Heart right ventricle (tissue), 16 donors: ENCODE data around the gene STK39. TPM values are rescaled to one million over a fixed set of nuclear protein-coding genes. Genes with fewer than 3 reads are reported as not detected.
"Not testable (repeated sequence)": the region's sequence is repeated elsewhere in the genome, so short reads cannot be mapped to it uniquely, and the experiment has no call there.

Experiments used
- ATAC-seq, 8 donors: fragments of 200-7000 bp; cut with Tn5 transposase; one replicate each; pipeline ENCODE4 v1.9.1; 2020; ENCODE audit warnings: mild to moderate bottlenecking in 8 of 8, moderate library complexity in 8 of 8, moderate number of reproducible peaks in 1 of 8
- DNase-seq, 2 donors: peaks; one replicate each; pipeline ENCODE4 v3.0.0-alpha.2; 2020
- H3K27ac ChIP-seq, 10 donors: fragments of 200-600 bp; sonication (generic) in 2 of 10; one replicate each; pipeline versions ENCODE4 v1.5.0 to v1.8.0; 2020 to 2022; ENCODE audit warnings: mild to moderate bottlenecking in 3 of 10
- H3K27me3 ChIP-seq, 7 donors: fragments of 200-600 bp; one replicate each; pipeline ENCODE4 v1.8.0; 2021 to 2022; ENCODE audit warnings: mild to moderate bottlenecking in 2 of 7
- H3K36me3 ChIP-seq, 9 donors: fragments of 200-600 bp; sonication (generic) in 1 of 9; one replicate each; pipeline versions ENCODE4 v1.5.0 to v1.8.0; 2020 to 2022; ENCODE audit warnings: mild to moderate bottlenecking in 2 of 9
- H3K4me1 ChIP-seq, 9 donors: fragments of 200-600 bp; sonication (generic) in 1 of 9; one replicate each; pipeline versions ENCODE4 v1.5.0 to v1.8.0; 2020 to 2022; ENCODE audit warnings: mild to moderate bottlenecking in 4 of 9
- H3K4me3 ChIP-seq, 10 donors: fragments of 200-600 bp; sonication (generic) in 2 of 10; one replicate each; pipeline versions ENCODE4 v1.5.0 to v1.8.0; 2020 to 2022; ENCODE audit warnings: mild to moderate bottlenecking in 7 of 10, moderate library complexity in 2 of 10
- H3K9me3 ChIP-seq, 11 donors: fragments of 200-600 bp in 10 of 11; sonication (generic) in 2 of 11; one replicate each; pipeline versions ENCODE4 v1.5.0 to v1.8.0; 2013 to 2022; ENCODE audit warnings: mild to moderate bottlenecking in 2 of 11, control low read depth in 1 of 11, moderate library complexity in 1 of 11
- CTCF ChIP-seq, 9 donors: fragments of 200-600 bp; sonication (generic) in 2 of 9; IDR thresholded peaks; one replicate each; pipeline versions ENCODE4 v1.5.0 to v1.8.0; 2021 to 2022; ENCODE audit warnings: antibody characterized with exemption in 9 of 9, mild to moderate bottlenecking in 5 of 9, moderate library complexity in 1 of 9
- WGBS, 2 donors: extraction: QIAGEN DNeasy Blood & Tissue Kit; methylation state at CpG; one replicate each; pipeline ENCODE4 v1.1.7; 2013; ENCODE audit warnings: inconsistent platforms in 1 of 2; 5-methylcytosine and 5-hydroxymethylcytosine counted together
- intact Hi-C, 10 donors: fragments of 100-400 bp; cut with DNase I; formaldehyde crosslinking; loops; one replicate each; pipeline versions ENCODE4 v1.11.1 to v1.14.2; 2022
- polyA plus RNA-seq, 2 donors: library from polyadenylated mRNA; stranded (reverse); fragments of 200-250 nt; gene quantifications; one replicate each; pipeline ENCODE4 v1.2.3, GENCODE V29; 2013
- total RNA-seq, 10 donors: library from RNA; stranded (reverse); fragmentation: NEBNext Ultra II Directional in 3 of 10; extraction: Animal tissue kit (Norgen Biotek cat#: 25700) in 3 of 10; gene quantifications; one replicate each; pipeline versions ENCODE4 v1.2.1 to v1.2.4, GENCODE V29; 2021 to 2023
- donor health status: Arrhythmogenic right ventricular cardiomyopathy.
- donor health status: ischemic (EF 13 %, LVEDD 7.1; RV severe dilation, severe dysfunction).
- donor health status: healthy with polysubstance abuse.
- donor health status: DM: no; HTN: yes; CAD: no.
- donor health status: DM: no; HTN: no; CAD: no.
- donor health status: ischemic (EF 25% LVEDD 6.9; RV normal size, moderate dysfunction).
- donor health status: ischemic (EF 25% LVEDD 5.7; RV mildly dilated, moderate dysfunction).
- donor health status: healthy.
- donor health status: DM: yes; HTN: yes; CAD: no.
- donor health status: Ischemic cardiomyopathy.
- donor health status: ischemic (EF 35%, LVEDD 5.7; RV mildly dilated, moderate dysfunction).
- donor health status: nonischemic (EF 11% LVEDD 7.7; RV severe dilation, severe dysfunction).
- donor health status: DM: yes; HTN: yes; CAD: no.
- donor health status: PGD.
- donor health status: ischemic (EF 29% LVEDD 5.4; RV normal size, mild dysfunction).
- donor health status: nonischemic (EF 23%, LVEDD 6.1; RV moderate dilation, normal function).

The STK39 gene
- total and polyA plus RNA-seq, 12 donors: 15.2 to 35.5 (median 19.6) TPM

DNA sequence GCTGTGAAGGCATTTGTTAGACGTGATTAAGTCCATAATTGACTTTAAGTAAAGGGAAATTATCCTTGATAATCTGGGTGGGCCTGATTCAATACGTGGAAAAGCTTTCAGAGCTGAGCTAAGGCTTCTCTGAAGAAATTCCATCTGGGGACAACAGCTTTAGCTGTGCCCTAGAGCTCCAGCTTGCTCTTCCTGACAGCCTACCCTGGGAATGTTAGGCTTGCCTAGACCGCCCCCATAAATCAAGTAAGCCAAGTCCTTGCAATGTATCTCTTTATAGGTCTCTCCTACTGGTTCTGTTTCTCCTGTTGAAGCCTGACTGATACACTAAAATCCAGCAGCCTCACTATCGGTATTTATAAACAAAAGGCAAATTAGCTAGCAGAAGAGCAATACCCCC is 160.0 kb downstream of the STK39 start:
- peaks cover 0 to 9% (median 0%) of the 10 kb centered on the region in 9 donors for H3K4me1 ChIP-seq
- no peaks in the 10 kb centered on the region for H3K9me3 ChIP-seq
- no peak for TF ChIP-seq CTCF (IDR thresholded peaks at IDR 0.05)
- H3K36me3 ChIP-seq: peaks cover 0 to 4% (median 0%) of the 10 kb centered on the region in 9 donors
- 92 to 95% methylated on average over 4 of the region's 4 CpGs for WGBS, 2 donors
- H3K4me3 ChIP-seq: no peak overlapping the region
- H3K27me3 ChIP-seq: no peaks in the 10 kb centered on the region
- no peak overlapping the region for H3K27ac ChIP-seq
- intact Hi-C loops: no loop called here
- ATAC-seq: no peak
- DNase-seq: no peak

DNA sequence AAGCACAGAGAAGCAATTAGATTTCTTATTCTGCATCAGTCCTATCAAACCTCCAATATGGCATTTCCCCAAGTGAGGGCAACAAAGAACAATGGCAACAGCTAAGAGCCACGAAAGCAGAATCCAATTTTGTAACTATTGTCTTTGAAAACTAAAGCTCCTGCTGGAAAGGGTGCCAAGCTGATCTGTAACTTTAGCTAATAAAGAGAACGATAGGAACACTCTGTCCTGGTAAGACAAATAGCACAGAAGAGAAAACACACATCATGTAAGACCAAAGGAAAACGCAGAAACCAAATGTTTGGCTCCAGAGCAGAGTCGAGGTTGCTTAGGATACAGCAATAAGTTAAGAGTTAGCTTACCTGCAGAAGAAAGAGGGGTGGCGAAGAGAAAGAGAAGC is 160.5 kb downstream of the STK39 start:
- no peak overlapping the region for H3K4me3 ChIP-seq
- WGBS, 2 donors: 67 to 78% methylated on average over 5 of the region's 5 CpGs
- H3K27ac ChIP-seq: no peak overlapping the region
- TF ChIP-seq CTCF (IDR thresholded peaks at IDR 0.05): no peak
- no peaks in the 10 kb centered on the region for H3K27me3 ChIP-seq
- H3K36me3 ChIP-seq: peaks cover 0 to 4% (median 0%) of the 10 kb centered on the region in 9 donors
- ATAC-seq (no peak), DNase-seq (no peak)
- no peaks in the 10 kb centered on the region for H3K9me3 ChIP-seq
- intact Hi-C loops: no loop called here
- peaks cover 0 to 9% (median 0%) of the 10 kb centered on the region in 9 donors for H3K4me1 ChIP-seq

GRCh38 chr2:168085801-168086361 is 161.5 kb downstream of the STK39 start:
- Histone ChIP-seq H3K9me3 (no peaks in the 10 kb centered on the region), H3K4me3 (no peak overlapping the region), H3K27me3 (no peaks in the 10 kb centered on the region), H3K4me1 (peaks cover 0 to 9% (median 0%) of the 10 kb centered on the region in 9 donors), H3K27ac (no peak overlapping the region), H3K36me3 (peaks cover 0 to 4% (median 0%) of the 10 kb centered on the region in 9 donors)
- DNase-seq (no peak), ATAC-seq (no peak)
- TF ChIP-seq CTCF (IDR thresholded peaks at IDR 0.05): no peak
- WGBS, 2 donors: 76 to 82% methylated on average over 4 of the region's 4 CpGs
- intact Hi-C loops: no loop called here

DNA sequence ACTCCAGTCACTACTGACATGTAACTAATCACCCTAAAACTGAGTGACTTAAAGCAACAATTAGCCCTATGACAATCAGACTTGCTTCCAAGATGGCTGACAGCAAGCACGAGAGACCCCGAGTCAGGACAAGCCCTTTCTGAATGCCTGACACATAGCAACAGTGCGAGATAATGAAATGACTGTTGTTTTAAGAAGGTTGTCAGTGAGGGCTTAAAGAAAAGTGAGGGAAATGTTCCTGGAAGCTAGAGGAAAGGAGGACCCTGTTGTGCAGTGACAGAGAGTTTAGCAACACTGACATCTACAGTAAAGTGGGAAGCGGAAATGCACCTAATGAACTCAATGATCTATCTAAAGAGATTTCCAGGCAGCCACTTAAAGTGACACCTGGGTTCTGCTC is 163.1 kb downstream of the STK39 start:
- H3K9me3 ChIP-seq: no peaks in the 10 kb centered on the region
- no peaks in the 10 kb centered on the region for H3K27me3 ChIP-seq
- WGBS, 2 donors: 75 to 87% methylated on average over 4 of the region's 4 CpGs
- intact Hi-C loops: no loop called here
- TF ChIP-seq CTCF (IDR thresholded peaks at IDR 0.05): no peak
- peaks cover 0 to 9% (median 0%) of the 10 kb centered on the region in 9 donors for H3K4me1 ChIP-seq
- DNase-seq: no peak
- no peak overlapping the region for H3K27ac ChIP-seq
- no peaks in the 10 kb centered on the region for H3K36me3 ChIP-seq
- H3K4me3 ChIP-seq: no peak overlapping the region
- ATAC-seq: no peak

DNA sequence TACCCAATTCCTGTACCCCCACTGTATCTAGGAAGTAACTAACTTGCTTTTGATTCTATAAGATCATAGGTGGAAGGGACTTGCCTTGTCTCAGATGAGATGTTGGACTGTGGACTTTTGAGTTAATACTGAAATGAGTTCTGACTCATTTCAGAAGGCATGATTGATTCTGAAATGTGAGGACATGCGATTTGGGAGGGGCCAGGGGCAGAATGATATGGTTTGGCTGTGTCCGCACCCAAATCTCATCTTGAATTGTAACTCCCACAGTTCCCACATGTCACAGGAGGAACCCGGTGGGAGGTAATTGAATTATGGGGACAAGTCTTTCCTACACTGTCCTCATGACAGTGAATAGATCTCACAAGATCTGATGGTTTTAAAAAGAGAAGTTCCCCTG is 165.9 kb downstream of the STK39 start:
- H3K9me3 ChIP-seq, H3K4me3 ChIP-seq, H3K36me3 ChIP-seq, H3K4me1 ChIP-seq, H3K27me3 ChIP-seq, DNase-seq, H3K27ac ChIP-seq, ATAC-seq, intact Hi-C loops: not testable (repeated sequence)
- 91 to 92% methylated on average over 3 of the region's 3 CpGs for WGBS, 2 donors
